NCI-H460 (cell line): ENCODE data around the gene HAO2. TPM values are rescaled to one million over a fixed set of nuclear protein-coding genes. Genes with fewer than 3 reads are reported as not detected.

Experiments
- DNase-seq: peaks from one replicate; pipeline ENCODE4 v3.0.0-alpha.2; 2016; ENCODE audit warnings: low read depth; ENCODE audit errors: extremely low read depth
- small RNA-seq, 2 experiments: library from RNA; depleted of rRNA; stranded (forward); fragments of <200 nt; gene quantifications; one replicate each; pipeline ENCODE3, GENCODE V24; 2014
- total RNA-seq: library from RNA; depleted of rRNA; stranded (reverse); fragments of >200 nt; shearing (Covaris generic); gene quantifications from 2 replicates; pipeline ENCODE4 v1.2.3, GENCODE V29; 2014; rRNA removed

HAO2 gene
- total RNA-seq, 1 experiment from 2014 or later = not detected

- no peak for DNase-seq
These were observed 61.1 kb downstream of the HAO2 start for GRCh38 chr1:119429687-119430086.

GRCh38 chr1:119430486-119430885, 61.9 kb downstream of the HAO2 start:
- no peak for DNase-seq

GRCh38 chr1:119431836-119432235, 63.3 kb downstream of the HAO2 start:
- DNase-seq = no peak

GRCh38 chr1:119435052-119435451, 66.5 kb downstream of the HAO2 start:
- no peak for DNase-seq

- DNase-seq = no peak
These were observed 70.2 kb downstream of the HAO2 start for GRCh38 chr1:119438761-119439160.

GRCh38 chr1:119440721-119441307, 72.2 kb downstream of the HAO2 start:
- no peak for DNase-seq

- no peak for DNase-seq
These were observed 74.2 kb downstream of the HAO2 start for GRCh38 chr1:119442756-119443155.

Small RNA genes lying within 50 kb of the gene (small RNA-seq; reads per million reads assigned to genes)
- 0 to 0.18 reads per million in 2 experiments for gene RNU1-75P

Other genes starting within 250 kb of the HAO2 start
- 16.1 and 17.6 TPM in 2 replicates for gene WARS2, start 228.1 kb upstream of the HAO2 start, total RNA-seq
- gene HSD3B2, start 46.4 kb downstream of the HAO2 start, total RNA-seq = not detected in 2 replicates
- gene HSD3B1, start 138.4 kb downstream of the HAO2 start, total RNA-seq = not detected in 2 replicates